GM23338 (cell line): ENCODE measurements around the gene ZCCHC14.
"Not testable (repeated sequence)": the region's sequence is repeated elsewhere in the genome, so short reads cannot be mapped to it uniquely, and the experiment has no call there.

Experiments used
- CTCF ChIP-seq, 2 experiments: fragments of 200-600 bp in 1 of 2; sonication (generic) in 1 of 2; conservative IDR thresholded peaks; 2 replicates each; pipeline versions ENCODE4 v1.5.1 to v1.6.1; 2016 to 2017; ENCODE audit warnings: antibody characterized with exemption in 2 of 2, low read depth in 2 of 2, mild to moderate bottlenecking in 2 of 2, moderate library complexity in 1 of 2
- EZH2 ChIP-seq: fragments of 200-600 bp; sonication (generic); IDR thresholded peaks from one replicate; pipeline ENCODE4 v1.8.0; 2017; ENCODE audit warnings: antibody characterized with exemption, mild to moderate bottlenecking, low read depth; ENCODE audit not compliant: unreplicated experiment

GRCh38 chr16:87488960-87489359 is 3.9 kb downstream of the ZCCHC14 start:
- not testable (repeated sequence) for TF ChIP-seq EZH2; CTCF (conservative IDR thresholded peaks at IDR 0.05; ENCODE audit: low read depth in 2 of 2)
